Astrocyte of the cerebellum (primary cell): ENCODE measurements around the gene QSOX1.

Source experiments
- DNase-seq: peaks from one replicate; pipeline ENCODE4 v3.0.0-alpha.2; 2011; ENCODE audit warnings: low read depth
- H3K4me3 ChIP-seq: 2 replicates; pipeline ENCODE4 v1.5.1; 2011; ENCODE audit warnings: mild to moderate bottlenecking, low read depth, low read length, moderate library complexity
- CTCF ChIP-seq: IDR thresholded peaks from 2 replicates; pipeline ENCODE4 v1.5.1; 2012; ENCODE audit warnings: low read length, low read depth, moderate library complexity, mild to moderate bottlenecking; ENCODE audit errors: missing control alignments
- in situ Hi-C: cut with HindIII; loops from 2 replicates; pipeline ENCODE4 v1.10.0; 2017; ENCODE audit warnings: low sequenced_read_pairs

QSOX1 gene

GRCh38 chr1:180190091-180190490 lies 35.4 kb downstream of the QSOX1 start:
- no peak for DNase-seq
- in situ Hi-C loops: loop anchor here (25.0 kb wide), 1 partner anchor 297 kb away; no protein-coding TSS in a partner anchor
- TF ChIP-seq CTCF: no peak
- no peak overlapping the region for H3K4me3 ChIP-seq

GRCh38 chr1:180192172-180192571 lies 37.5 kb downstream of the QSOX1 start:
- in situ Hi-C loops: loop anchor here (25.0 kb wide), 1 partner anchor 295 kb away; no protein-coding TSS in a partner anchor
- H3K4me3 ChIP-seq: no peak overlapping the region
- no peak for TF ChIP-seq CTCF
- no peak for DNase-seq

GRCh38 chr1:180193141-180194047 lies 38.7 kb downstream of the QSOX1 start:
- TF ChIP-seq CTCF: no peak
- DNase-seq: no peak
- in situ Hi-C loops: loop anchor here (25.0 kb wide), 1 partner anchor 294 kb away; no protein-coding TSS in a partner anchor
- H3K4me3 ChIP-seq: no peak overlapping the region

- in situ Hi-C loops: loop anchor here (25.0 kb wide), 1 partner anchor 293 kb away; no protein-coding TSS in a partner anchor
Measured at GRCh38 chr1:180194048-180194425, 39.4 kb downstream of the QSOX1 start.

GRCh38 chr1:180194546-180195207 lies 40.0 kb downstream of the QSOX1 start:
- H3K4me3 ChIP-seq: no peak overlapping the region
- no peak for TF ChIP-seq CTCF
- no peak for DNase-seq
- in situ Hi-C loops: loop anchor here (25.0 kb wide), 1 partner anchor 293 kb away; no protein-coding TSS in a partner anchor

More at GRCh38 chr1:180194048-180194425, 39.4 kb downstream of the QSOX1 start:
- no peak overlapping the region for H3K4me3 ChIP-seq
- no peak for DNase-seq
- no peak for TF ChIP-seq CTCF

DNA sequence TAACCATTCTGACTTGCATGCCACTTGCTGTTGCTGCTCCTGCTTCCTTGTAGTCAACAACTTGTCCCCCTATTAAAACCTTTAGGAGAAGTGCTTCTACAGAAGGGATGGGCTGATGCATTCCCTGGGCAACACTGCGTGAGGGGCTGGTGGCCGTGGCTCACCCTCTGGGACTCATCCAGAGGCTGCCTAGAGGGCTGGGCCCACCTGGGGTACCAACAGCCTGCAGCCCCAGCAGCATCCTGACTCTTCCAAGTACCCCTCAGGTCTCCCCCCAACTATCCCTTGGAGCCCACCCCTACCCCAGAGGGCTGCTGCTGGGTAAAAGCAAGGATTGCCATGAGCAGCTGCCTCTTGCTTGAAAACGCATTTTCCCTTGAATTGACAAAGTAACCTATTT lies 40.7 kb downstream of the QSOX1 start:
- H3K4me3 ChIP-seq: no peak overlapping the region
- DNase-seq: no peak
- no peak for TF ChIP-seq CTCF
- in situ Hi-C loops: loop anchor here (25.0 kb wide), 1 partner anchor 292 kb away; no protein-coding TSS in a partner anchor
